Stimulated activated CD8-positive, alpha-beta memory T cell treated with anti-CD3 and anti-CD28 coated beads, Interleukin-12 subunit alpha, Interleukin-12 subunit beta, amount 100 ng/mL, for 24 hours (primary cell): Measurements from ENCODE around the gene ZNF891.

ENCODE experiments used
- DNase-seq: peaks from one replicate; pipeline ENCODE4 v3.0.0-alpha.2; 2020; ENCODE audit errors: extremely low read depth

The ZNF891 gene

DNA sequence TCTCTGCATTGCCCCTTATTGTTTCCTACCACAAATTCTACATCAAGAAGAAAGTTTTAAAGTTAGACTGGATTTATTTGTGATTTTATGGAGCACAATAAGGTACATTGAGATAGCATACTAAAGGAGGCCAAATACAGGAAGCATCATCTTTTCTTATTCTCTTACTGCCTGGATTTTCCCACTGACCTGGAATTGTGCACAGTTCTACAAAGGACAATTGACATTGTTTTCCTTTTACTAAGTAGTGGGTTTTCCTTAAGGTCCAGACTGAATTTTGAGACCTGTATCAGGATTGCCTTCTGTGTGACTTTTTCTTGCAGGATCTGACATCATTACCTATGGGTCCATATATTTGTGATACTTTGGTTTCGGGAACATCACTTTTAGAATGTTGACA is 68.1 kb downstream of the ZNF891 start:
- DNase-seq: no peak

- no peak for DNase-seq
Measured at GRCh38 chr12:133058203-133059113, 71.6 kb downstream of the ZNF891 start.

GRCh38 chr12:133057446-133057845 is 72.6 kb downstream of the ZNF891 start:
- no peak for DNase-seq
